HEK293 (cell line): Measurements from ENCODE around the gene IL1RAPL1.

Source experiments
- GLI4 ChIP-seq: fragments of 450-650 bp; formaldehyde crosslinking; IDR thresholded peaks from 2 replicates; pipeline ENCODE4 v1.5.1; 2016; ENCODE audit warnings: missing biosample characterization, missing genetic modification characterization
- KLF1 ChIP-seq: fragments of 450-650 bp; formaldehyde crosslinking; IDR thresholded peaks from 2 replicates; pipeline ENCODE4 v1.5.1; 2016; ENCODE audit warnings: missing biosample characterization, missing genetic modification characterization
- PRDM1 ChIP-seq: fragments of 450-650 bp; formaldehyde crosslinking; IDR thresholded peaks from 2 replicates; pipeline ENCODE4; 2016; ENCODE audit warnings: missing biosample characterization, missing genetic modification characterization
- ZBTB20 ChIP-seq: fragments of 450-650 bp; formaldehyde crosslinking; IDR thresholded peaks from 2 replicates; pipeline ENCODE4 v1.5.1; 2016; ENCODE audit warnings: missing biosample characterization, missing genetic modification characterization
- ZNF521 ChIP-seq: fragments of 450-650 bp; formaldehyde crosslinking; IDR thresholded peaks from 2 replicates; pipeline ENCODE4 v1.5.1; 2017; ENCODE audit warnings: missing biosample characterization, mild to moderate bottlenecking, missing genetic modification characterization
- TF ChIP-seq, protein P1 (sequence below): fragments of 450-650 bp; formaldehyde crosslinking; IDR thresholded peaks from 2 replicates; pipeline ENCODE4 v1.5.1; 2016; ENCODE audit warnings: missing biosample characterization, missing genetic modification characterization
- TF ChIP-seq, protein P2 (sequence below): fragments of 450-650 bp; formaldehyde crosslinking; IDR thresholded peaks from 2 replicates; pipeline ENCODE4 v1.5.1; 2016; ENCODE audit warnings: missing biosample characterization, missing genetic modification characterization
- TF ChIP-seq, protein P3 (sequence below): fragments of 450-650 bp; formaldehyde crosslinking; conservative IDR thresholded peaks from 2 replicates; pipeline ENCODE4 v1.5.1; 2016; ENCODE audit warnings: low read depth, missing biosample characterization, missing genetic modification characterization
- TF ChIP-seq, protein P4 (sequence below): fragments of 450-650 bp; formaldehyde crosslinking; IDR thresholded peaks from 2 replicates; pipeline ENCODE4 v1.5.1; 2016; ENCODE audit warnings: missing biosample characterization, missing genetic modification characterization

- TF ChIP-seq, protein P1, sequence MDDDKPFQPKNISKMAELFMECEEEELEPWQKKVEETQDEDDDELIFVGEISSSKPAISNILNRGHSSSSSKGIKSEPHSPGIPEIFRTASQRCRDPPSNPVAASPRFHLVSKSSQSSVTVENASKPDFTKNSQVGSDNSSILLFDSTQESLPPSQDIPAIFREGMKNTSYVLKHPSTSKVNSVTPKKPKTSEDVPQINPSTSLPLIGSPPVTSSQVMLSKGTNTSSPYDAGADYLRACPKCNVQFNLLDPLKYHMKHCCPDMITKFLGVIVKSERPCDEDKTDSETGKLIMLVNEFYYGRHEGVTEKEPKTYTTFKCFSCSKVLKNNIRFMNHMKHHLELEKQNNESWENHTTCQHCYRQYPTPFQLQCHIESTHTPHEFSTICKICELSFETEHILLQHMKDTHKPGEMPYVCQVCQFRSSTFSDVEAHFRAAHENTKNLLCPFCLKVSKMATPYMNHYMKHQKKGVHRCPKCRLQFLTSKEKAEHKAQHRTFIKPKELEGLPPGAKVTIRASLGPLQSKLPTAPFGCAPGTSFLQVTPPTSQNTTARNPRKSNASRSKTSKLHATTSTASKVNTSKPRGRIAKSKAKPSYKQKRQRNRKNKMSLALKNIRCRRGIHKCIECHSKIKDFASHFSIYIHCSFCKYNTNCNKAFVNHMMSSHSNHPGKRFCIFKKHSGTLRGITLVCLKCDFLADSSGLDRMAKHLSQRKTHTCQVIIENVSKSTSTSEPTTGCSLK (tag by site-specific recombination) = no peak
- TF ChIP-seq, protein P2, sequence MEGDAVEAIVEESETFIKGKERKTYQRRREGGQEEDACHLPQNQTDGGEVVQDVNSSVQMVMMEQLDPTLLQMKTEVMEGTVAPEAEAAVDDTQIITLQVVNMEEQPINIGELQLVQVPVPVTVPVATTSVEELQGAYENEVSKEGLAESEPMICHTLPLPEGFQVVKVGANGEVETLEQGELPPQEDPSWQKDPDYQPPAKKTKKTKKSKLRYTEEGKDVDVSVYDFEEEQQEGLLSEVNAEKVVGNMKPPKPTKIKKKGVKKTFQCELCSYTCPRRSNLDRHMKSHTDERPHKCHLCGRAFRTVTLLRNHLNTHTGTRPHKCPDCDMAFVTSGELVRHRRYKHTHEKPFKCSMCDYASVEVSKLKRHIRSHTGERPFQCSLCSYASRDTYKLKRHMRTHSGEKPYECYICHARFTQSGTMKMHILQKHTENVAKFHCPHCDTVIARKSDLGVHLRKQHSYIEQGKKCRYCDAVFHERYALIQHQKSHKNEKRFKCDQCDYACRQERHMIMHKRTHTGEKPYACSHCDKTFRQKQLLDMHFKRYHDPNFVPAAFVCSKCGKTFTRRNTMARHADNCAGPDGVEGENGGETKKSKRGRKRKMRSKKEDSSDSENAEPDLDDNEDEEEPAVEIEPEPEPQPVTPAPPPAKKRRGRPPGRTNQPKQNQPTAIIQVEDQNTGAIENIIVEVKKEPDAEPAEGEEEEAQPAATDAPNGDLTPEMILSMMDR = no peak
- TF ChIP-seq PRDM1 (tag by site-specific recombination) = no peak
- TF ChIP-seq, protein P3, sequence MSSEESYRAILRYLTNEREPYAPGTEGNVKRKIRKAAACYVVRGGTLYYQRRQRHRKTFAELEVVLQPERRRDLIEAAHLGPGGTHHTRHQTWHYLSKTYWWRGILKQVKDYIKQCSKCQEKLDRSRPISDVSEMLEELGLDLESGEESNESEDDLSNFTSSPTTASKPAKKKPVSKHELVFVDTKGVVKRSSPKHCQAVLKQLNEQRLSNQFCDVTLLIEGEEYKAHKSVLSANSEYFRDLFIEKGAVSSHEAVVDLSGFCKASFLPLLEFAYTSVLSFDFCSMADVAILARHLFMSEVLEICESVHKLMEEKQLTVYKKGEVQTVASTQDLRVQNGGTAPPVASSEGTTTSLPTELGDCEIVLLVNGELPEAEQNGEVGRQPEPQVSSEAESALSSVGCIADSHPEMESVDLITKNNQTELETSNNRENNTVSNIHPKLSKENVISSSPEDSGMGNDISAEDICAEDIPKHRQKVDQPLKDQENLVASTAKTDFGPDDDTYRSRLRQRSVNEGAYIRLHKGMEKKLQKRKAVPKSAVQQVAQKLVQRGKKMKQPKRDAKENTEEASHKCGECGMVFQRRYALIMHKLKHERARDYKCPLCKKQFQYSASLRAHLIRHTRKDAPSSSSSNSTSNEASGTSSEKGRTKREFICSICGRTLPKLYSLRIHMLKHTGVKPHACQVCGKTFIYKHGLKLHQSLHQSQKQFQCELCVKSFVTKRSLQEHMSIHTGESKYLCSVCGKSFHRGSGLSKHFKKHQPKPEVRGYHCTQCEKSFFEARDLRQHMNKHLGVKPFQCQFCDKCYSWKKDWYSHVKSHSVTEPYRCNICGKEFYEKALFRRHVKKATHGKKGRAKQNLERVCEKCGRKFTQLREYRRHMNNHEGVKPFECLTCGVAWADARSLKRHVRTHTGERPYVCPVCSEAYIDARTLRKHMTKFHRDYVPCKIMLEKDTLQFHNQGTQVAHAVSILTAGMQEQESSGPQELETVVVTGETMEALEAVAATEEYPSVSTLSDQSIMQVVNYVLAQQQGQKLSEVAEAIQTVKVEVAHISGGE (tag by site-specific recombination) = no peak
- TF ChIP-seq, protein P4, sequence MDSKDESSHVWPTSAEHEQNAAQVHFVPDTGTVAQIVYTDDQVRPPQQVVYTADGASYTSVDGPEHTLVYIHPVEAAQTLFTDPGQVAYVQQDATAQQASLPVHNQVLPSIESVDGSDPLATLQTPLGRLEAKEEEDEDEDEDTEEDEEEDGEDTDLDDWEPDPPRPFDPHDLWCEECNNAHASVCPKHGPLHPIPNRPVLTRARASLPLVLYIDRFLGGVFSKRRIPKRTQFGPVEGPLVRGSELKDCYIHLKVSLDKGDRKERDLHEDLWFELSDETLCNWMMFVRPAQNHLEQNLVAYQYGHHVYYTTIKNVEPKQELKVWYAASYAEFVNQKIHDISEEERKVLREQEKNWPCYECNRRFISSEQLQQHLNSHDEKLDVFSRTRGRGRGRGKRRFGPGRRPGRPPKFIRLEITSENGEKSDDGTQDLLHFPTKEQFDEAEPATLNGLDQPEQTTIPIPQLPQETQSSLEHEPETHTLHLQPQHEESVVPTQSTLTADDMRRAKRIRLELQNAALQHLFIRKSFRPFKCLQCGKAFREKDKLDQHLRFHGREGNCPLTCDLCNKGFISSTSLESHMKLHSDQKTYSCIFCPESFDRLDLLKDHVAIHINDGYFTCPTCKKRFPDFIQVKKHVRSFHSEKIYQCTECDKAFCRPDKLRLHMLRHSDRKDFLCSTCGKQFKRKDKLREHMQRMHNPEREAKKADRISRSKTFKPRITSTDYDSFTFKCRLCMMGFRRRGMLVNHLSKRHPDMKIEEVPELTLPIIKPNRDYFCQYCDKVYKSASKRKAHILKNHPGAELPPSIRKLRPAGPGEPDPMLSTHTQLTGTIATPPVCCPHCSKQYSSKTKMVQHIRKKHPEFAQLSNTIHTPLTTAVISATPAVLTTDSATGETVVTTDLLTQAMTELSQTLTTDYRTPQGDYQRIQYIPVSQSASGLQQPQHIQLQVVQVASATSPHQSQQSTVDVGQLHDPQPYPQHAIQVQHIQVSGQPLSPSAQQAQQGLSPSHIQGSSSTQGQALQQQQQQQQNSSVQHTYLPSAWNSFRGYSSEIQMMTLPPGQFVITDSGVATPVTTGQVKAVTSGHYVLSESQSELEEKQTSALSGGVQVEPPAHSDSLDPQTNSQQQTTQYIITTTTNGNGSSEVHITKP (tag by site-specific recombination) = no peak
- no peak for TF ChIP-seq KLF1 (tag by site-specific recombination)
- no peak for TF ChIP-seq GLI4
- no peak for TF ChIP-seq ZNF521 (tag by site-specific recombination)
- TF ChIP-seq ZBTB20 = no peak
These were observed 170.0 kb downstream of the IL1RAPL1 start for GRCh38 chrX:28757290-28757689.
